ENCODE data around the gene ZNF77.
"Not testable (repeated sequence)": the region's sequence is repeated elsewhere in the genome, so short reads cannot be mapped to it uniquely, and the experiment has no call there.

The ZNF77 gene

DNA sequence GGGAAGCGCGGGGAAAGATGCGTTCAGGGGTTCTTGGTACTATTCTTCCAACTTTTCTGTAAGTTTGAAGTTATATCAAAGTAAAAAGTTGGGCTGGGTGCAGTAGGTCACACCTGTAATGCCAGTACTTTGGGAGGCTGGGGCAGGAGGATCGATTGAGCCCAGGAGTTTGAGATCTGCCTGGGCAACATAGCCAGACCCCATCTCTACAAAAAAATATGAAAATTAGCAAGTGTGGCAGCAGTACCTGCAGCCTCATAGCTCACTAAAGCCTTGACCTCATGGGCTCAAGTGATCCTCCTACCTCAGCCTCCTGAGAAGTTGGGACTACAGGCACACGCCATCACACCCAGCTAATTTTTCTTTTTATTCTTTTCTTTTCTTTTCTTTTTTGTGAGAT, 12.4 kb upstream of the ZNF77 start:
- no peak overlapping the region for H3K4me3 Mint-ChIP-seq
- H3K9me3 Mint-ChIP-seq = no peaks in the 10 kb centered on the region
- ATAC-seq (ENCODE audit: low read depth) (no peak), DNase-seq (ENCODE audit: low spot score in 2 of 2) (no peak)
- H3K36me3 Mint-ChIP-seq = no peaks in the 10 kb centered on the region
- no peak overlapping the region for H3K27ac Mint-ChIP-seq
- H3K4me1 Mint-ChIP-seq = peaks cover 2% of the 10 kb centered on the region
- peaks cover 3% of the 10 kb centered on the region for H3K27me3 Mint-ChIP-seq

GRCh38 chr19:2952953-2953481, 8.2 kb upstream of the ZNF77 start:
- ATAC-seq (ENCODE audit: low read depth) = no peak
- Mint-ChIP-seq H3K4me1 (peaks cover 7% of the 10 kb centered on the region), H3K36me3 (no peaks in the 10 kb centered on the region), H3K9me3 (no peaks in the 10 kb centered on the region), H3K27ac (no peak overlapping the region), H3K4me3 (no peak overlapping the region), H3K27me3 (peaks cover 2% of the 10 kb centered on the region)
- DNase-seq (ENCODE audit: low spot score in 2 of 2) = no peak

DNA sequence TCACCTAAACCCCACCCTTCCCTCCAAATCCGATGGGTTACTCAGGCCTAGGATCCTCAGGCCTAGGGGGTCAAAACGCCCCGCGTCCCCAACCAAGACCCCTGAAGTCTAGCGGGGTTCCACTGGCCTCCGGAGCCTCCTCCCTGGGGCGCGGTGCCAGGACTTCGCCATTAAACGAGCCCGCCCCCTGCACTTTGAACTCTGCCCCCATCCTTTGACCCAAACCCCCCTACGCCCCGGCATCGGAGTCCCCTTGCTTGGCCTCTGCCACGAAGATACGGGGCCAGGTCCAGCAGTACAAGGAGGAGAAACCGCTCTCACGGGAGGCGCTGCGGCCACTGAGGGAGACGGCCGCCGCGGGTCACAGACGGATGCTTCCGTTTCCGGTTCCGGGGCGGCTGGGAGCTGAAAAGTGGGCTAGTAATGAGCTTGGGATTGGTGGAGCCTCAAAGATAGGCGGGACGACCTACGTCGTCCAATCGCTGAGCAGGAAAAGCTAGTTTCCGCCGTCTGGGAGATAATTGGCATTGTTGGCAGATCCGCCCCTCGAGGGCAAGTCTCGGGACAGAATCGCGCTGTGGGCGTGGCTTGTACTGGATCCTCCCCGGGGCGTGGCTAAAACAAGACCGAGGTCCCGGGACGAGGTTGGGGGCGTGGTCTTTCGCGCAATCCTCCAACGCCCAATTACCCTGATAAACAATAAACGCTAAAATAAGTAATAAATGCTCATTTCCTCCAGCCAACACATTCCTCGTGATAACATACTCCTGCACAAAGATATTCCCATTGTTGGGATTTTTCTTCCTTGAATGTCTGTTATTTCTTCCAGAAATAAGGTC, 5.7 kb upstream of the ZNF77 start:
- H3K9me3 Mint-ChIP-seq = no peaks in the 10 kb centered on the region
- H3K4me1 Mint-ChIP-seq = peaks cover 7% of the 10 kb centered on the region
- DNase-seq (ENCODE audit: low spot score in 2 of 2) = peak; percentile 99 to 100
- H3K4me3 Mint-ChIP-seq = peak overlapping the region; percentile 97
- no peaks in the 10 kb centered on the region for H3K36me3 Mint-ChIP-seq
- ATAC-seq (ENCODE audit: low read depth) = peak; percentile 91
- H3K27ac Mint-ChIP-seq = peak overlapping the region; percentile 98
- peaks cover 2% of the 10 kb centered on the region for H3K27me3 Mint-ChIP-seq

GRCh38 chr19:2949939-2950285, 5.1 kb upstream of the ZNF77 start:
- no peak for DNase-seq (ENCODE audit: low spot score in 2 of 2)
- no peaks in the 10 kb centered on the region for H3K9me3 Mint-ChIP-seq
- H3K36me3 Mint-ChIP-seq = no peaks in the 10 kb centered on the region
- H3K27ac Mint-ChIP-seq = peak overlapping the region; percentile 98
- no peaks in the 10 kb centered on the region for H3K27me3 Mint-ChIP-seq
- ATAC-seq (ENCODE audit: low read depth) = peak; percentile 0
- peaks cover 10% of the 10 kb centered on the region for H3K4me1 Mint-ChIP-seq
- H3K4me3 Mint-ChIP-seq = peak overlapping the region; percentile 97

DNA sequence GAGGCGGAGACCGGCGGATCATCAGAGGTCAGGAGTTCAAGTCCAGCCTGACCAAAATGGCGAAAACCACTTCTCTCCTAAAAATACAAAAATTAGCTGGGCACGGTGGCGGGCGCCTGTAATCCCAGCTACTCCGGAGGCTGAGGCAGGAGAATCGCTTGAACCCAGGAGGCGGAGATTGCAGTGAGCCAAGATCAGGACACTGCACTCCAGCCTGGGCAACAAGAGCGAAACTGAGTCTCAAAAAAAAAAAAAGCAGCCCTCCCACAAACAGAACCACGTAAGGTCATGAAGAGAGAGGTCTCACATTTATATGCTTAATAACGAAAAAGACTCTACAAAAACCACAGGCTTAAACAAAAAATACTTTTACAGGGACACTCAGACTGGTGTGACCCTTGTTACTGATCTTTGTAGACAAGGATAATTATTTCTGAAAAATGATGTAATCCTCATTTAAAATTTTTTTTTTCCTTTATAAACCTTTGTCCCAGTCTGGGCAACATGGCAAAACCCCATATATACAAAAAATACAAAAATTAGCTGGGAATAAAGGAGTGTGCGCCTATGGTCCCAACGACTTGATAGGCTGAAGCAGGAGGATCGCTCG, 909 bp upstream of the ZNF77 start:
- Mint-ChIP-seq H3K27ac (no peak overlapping the region), H3K4me3 (peak overlapping the region; percentile 99), H3K36me3 (no peaks in the 10 kb centered on the region), H3K9me3 (no peaks in the 10 kb centered on the region), H3K4me1 (peaks cover 19% of the 10 kb centered on the region), H3K27me3 (no peaks in the 10 kb centered on the region)
- DNase-seq (ENCODE audit: low spot score in 2 of 2) (no peak), ATAC-seq (ENCODE audit: low read depth) (no peak)

DNA sequence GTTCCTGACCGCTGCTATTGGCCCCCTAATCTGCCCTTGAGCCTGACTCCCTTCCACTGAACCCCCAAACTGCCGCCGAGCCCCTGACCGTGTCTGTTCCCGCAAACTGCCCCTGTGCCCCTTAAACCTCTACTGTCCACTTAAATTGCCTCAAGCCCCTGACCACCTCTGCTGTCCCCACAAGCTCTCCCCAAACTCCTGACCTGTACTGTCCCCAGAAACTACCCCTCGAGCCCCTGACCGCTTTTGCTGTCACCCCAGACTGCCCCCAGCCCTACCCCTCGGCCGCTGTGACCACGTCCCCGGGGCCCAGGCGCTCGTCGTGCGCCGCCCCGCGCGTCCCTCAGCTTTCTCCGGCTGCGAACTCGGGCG, 382 bp downstream of the ZNF77 start:
- no peak for DNase-seq (ENCODE audit: low spot score in 2 of 2)
- Mint-ChIP-seq H3K4me1 (peaks cover 15% of the 10 kb centered on the region), H3K27me3 (no peaks in the 10 kb centered on the region), H3K27ac (peak overlapping the region; percentile 97), H3K9me3 (no peaks in the 10 kb centered on the region), H3K36me3 (no peaks in the 10 kb centered on the region), H3K4me3 (peak overlapping the region; percentile 99)
- ATAC-seq (ENCODE audit: low read depth) = no peak

DNA sequence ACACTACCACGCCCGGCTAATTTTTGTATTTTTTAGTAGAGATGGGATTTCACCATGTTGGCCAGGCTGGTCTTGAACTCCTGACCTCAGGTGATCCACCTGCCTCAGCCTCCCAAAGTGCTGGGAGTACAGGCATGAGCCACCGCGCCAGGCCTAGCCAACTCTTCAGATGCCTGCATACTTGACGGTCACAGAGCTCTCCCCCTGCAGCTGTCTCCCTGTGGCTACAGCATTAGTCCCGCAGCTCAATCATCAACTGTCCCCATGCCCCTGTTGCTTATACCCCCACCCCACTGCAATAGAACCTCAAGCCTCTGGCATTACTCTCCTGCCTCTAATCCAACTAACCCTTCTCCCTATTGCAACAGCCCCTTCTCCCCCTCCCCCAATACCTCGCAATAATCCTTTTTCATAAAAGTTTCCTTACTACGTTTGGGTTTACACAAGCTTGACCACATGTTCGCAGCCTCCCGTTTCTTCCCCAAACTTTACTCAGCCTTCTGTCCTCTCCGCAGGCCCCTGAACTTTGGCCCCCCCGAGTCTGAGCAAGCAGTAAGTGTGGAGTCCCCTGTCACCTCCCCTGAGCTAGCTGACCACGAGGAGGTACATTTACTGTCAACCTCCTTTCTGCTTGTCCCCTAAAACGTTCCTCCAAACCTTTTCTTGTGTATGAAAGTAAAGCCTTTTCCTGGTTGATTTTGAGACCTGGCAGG, 1.7 kb downstream of the ZNF77 start:
- peak overlapping the region; percentile 37 for H3K4me3 Mint-ChIP-seq
- H3K27me3 Mint-ChIP-seq = no peaks in the 10 kb centered on the region
- no peak for DNase-seq (ENCODE audit: low spot score in 2 of 2)
- H3K27ac Mint-ChIP-seq = no peak overlapping the region
- ATAC-seq (ENCODE audit: low read depth) = no peak
- peaks cover 13% of the 10 kb centered on the region for H3K4me1 Mint-ChIP-seq
- no peaks in the 10 kb centered on the region for H3K9me3 Mint-ChIP-seq
- H3K36me3 Mint-ChIP-seq = peaks cover 2% of the 10 kb centered on the region

GRCh38 chr19:2935863-2936262, 8.9 kb downstream of the ZNF77 start:
- DNase-seq (ENCODE audit: low spot score in 2 of 2); ATAC-seq (ENCODE audit: low read depth); H3K27ac Mint-ChIP-seq; H3K4me3 Mint-ChIP-seq; H3K27me3 Mint-ChIP-seq; H3K4me1 Mint-ChIP-seq: not testable (repeated sequence)
- Mint-ChIP-seq H3K36me3 (peaks cover 40% of the 10 kb centered on the region), H3K9me3 (peaks cover 11% of the 10 kb centered on the region)

- Mint-ChIP-seq H3K4me1 (no peaks in the 10 kb centered on the region), H3K4me3 (no peak overlapping the region), H3K27me3 (no peaks in the 10 kb centered on the region), H3K27ac (no peak overlapping the region), H3K9me3 (peaks cover 16% of the 10 kb centered on the region), H3K36me3 (peaks cover 42% of the 10 kb centered on the region)
- ATAC-seq (ENCODE audit: low read depth) = no peak
- DNase-seq (ENCODE audit: low spot score in 2 of 2) = no peak
Measured at GRCh38 chr19:2933490-2933910, 11.3 kb downstream of the ZNF77 start.

- Mint-ChIP-seq H3K4me3 (no peak overlapping the region), H3K9me3 (peaks cover 9% of the 10 kb centered on the region), H3K27me3 (no peaks in the 10 kb centered on the region), H3K27ac (no peak overlapping the region), H3K4me1 (no peaks in the 10 kb centered on the region), H3K36me3 (peaks cover 11% of the 10 kb centered on the region)
- no peak for DNase-seq (ENCODE audit: low spot score in 2 of 2)
- ATAC-seq (ENCODE audit: low read depth) = no peak
Measured at GRCh38 chr19:2927032-2927430, 17.7 kb downstream of the ZNF77 start.

DNA sequence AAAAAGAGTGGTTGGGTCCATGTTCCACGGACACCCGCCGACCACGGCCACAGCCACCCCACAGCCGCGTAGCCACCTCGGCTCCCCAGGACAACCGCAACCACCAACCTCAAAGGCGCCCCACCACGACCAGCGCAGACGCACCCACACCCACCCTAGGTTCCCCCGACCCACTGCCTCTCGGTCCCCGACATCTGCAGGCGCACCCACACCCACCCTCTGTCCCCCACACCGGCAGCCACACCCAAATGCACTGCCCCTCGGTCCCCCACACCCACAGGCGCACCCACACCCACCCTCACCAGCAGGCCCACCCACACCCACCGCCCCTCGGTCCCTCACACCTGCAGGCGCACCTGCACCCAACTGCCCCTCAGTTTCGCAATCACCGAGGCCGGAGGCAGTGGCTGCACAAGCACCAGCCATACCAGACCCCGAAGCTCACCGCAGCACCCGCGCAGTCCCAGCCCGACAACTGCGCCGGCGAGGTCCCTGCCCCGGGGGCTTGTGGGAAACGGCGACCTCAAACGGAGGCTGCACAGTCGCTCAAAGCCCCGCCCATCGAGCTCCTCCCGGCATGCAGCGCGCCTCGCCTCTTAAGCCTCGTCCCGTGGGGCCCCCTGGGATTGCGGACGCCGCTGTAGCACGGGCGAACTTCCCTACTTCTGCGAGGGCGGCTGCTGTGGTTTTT, 18.3 kb downstream of the ZNF77 start:
- no peaks in the 10 kb centered on the region for H3K27me3 Mint-ChIP-seq
- ATAC-seq (ENCODE audit: low read depth) (no peak), DNase-seq (ENCODE audit: low spot score in 2 of 2) (no peak)
- peaks cover 8% of the 10 kb centered on the region for H3K9me3 Mint-ChIP-seq
- no peak overlapping the region for H3K4me3 Mint-ChIP-seq
- H3K27ac Mint-ChIP-seq = no peak overlapping the region
- H3K36me3 Mint-ChIP-seq = peaks cover 9% of the 10 kb centered on the region
- H3K4me1 Mint-ChIP-seq = no peaks in the 10 kb centered on the region

GRCh38 chr19:2923510-2923909, 21.3 kb downstream of the ZNF77 start:
- Mint-ChIP-seq H3K27ac (no peak overlapping the region), H3K4me1 (no peaks in the 10 kb centered on the region), H3K9me3 (no peaks in the 10 kb centered on the region), H3K4me3 (no peak overlapping the region), H3K27me3 (no peaks in the 10 kb centered on the region), H3K36me3 (peaks cover 5% of the 10 kb centered on the region)
- DNase-seq (ENCODE audit: low spot score in 2 of 2) (no peak), ATAC-seq (ENCODE audit: low read depth) (no peak)

DNA sequence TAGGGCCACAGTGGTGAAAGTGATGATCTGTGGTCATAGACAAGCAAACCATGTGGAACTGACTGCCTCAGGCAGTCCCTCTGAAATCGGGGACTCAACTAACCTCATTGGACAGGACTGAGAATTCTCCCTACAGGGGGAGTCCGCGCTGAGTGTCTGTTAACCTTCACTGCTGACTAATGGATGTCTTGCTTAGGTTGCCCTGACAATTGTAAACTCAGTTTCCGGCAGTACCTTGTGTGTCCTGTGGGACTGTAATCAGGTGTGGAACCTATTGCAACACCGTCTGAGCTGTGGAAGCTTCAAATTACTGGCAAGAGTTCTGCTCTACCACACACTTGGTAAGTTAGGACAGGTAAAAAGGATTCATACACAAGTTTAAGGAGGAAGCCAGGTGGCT, 21.8 kb downstream of the ZNF77 start:
- Mint-ChIP-seq H3K4me1 (no peaks in the 10 kb centered on the region), H3K4me3 (no peak overlapping the region), H3K27ac (no peak overlapping the region), H3K27me3 (no peaks in the 10 kb centered on the region), H3K36me3 (peaks cover 7% of the 10 kb centered on the region), H3K9me3 (no peaks in the 10 kb centered on the region)
- ATAC-seq (ENCODE audit: low read depth) (no peak), DNase-seq (ENCODE audit: low spot score in 2 of 2) (no peak)

Data from memory B cell (primary cell).